ENCODE data around the gene NFRKB. TPM values are rescaled to one million over a fixed set of nuclear protein-coding genes. Genes with fewer than 3 reads are reported as not detected.
"Not testable (repeated sequence)": the region's sequence is repeated elsewhere in the genome, so short reads cannot be mapped to it uniquely, and the experiment has no call there.

Gene NFRKB
- polyA plus RNA-seq, 1 donor (not counting 4 experiments of a cell fraction or from before 2014, with no cell fraction given) = 14.4 TPM

DNA sequence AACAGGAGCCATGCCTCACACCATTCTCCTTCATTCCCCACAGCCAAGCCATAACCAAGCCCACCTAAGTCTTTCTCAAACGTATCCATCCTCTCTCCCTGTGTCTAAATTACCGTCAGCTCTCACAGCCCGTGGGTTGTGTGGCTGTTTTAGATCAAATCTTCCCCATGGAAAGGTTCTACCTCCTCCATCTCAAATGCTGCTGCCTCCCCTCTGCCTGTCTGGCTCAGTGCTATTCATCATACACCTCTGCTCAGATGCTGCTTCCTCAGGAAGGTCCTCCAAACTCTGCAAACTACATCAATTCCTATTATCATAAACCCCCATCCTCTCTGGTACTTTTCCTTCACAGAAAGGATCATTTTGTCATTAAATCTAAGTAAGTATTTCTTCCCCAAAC lies 15.1 kb downstream of the NFRKB start:
- Histone ChIP-seq H3K27me3 (ENCODE audit: control insufficient read depth, extremely low read depth, insufficient read depth, low read length) (no peaks in the 10 kb centered on the region), H3K36me3 (ENCODE audit: control insufficient read depth in 2 of 2, extremely low read depth in 1 of 2, insufficient read depth in 2 of 2, low read length in 2 of 2) (peaks cover 67 to 68% of the 10 kb centered on the region in 2 experiments), H3K9me3 (ENCODE audit: control insufficient read depth, low read depth, low read length) (no peaks in the 10 kb centered on the region), H3K79me2 (ENCODE audit: control insufficient read depth, insufficient read depth, low read length) (no peaks in the 10 kb centered on the region), H3K9ac (ENCODE audit: control insufficient read depth, extremely low read depth, insufficient read depth, low read length) (no peak overlapping the region), H3K4me3 (ENCODE audit: control insufficient read depth in 2 of 3, extremely low read depth in 1 of 3, insufficient read depth in 2 of 3, low read depth in 1 of 3, low read length in 3 of 3) (no peak overlapping the region), H3K4me1 (ENCODE audit: control insufficient read depth, extremely low read depth, insufficient read depth, low read length) (no peaks in the 10 kb centered on the region), H3K27ac (ENCODE audit: control insufficient read depth, insufficient read depth, low read length) (no peak overlapping the region), H4K20me1 (ENCODE audit: control insufficient read depth, extremely low read depth, insufficient read depth, low read length) (no peaks in the 10 kb centered on the region), H2AFZ (ENCODE audit: control insufficient read depth, low read length) (no peak overlapping the region), H3K9me1 (ENCODE audit: control insufficient read depth, extremely low read depth, insufficient read depth, low read length) (no peaks in the 10 kb centered on the region), H3K4me2 (ENCODE audit: control insufficient read depth, extremely low read depth, insufficient read depth, low read depth, low read length) (no peak overlapping the region)
- no peak for TF ChIP-seq EZH2 (IDR thresholded peaks at IDR 0.05; ENCODE audit: low read length)
- TF ChIP-seq CTCF (optimal IDR thresholded peaks at IDR 0.05 in 1 of 3, IDR thresholded peaks at IDR 0.05 in 1 of 3, conservative IDR thresholded peaks at IDR 0.05 in 1 of 3; ENCODE audit: extremely low read depth in 1 of 3, insufficient read depth in 2 of 3, low read length in 3 of 3) = no peak
- no peak for DNase-seq (ENCODE audit: low read depth, low spot score)
- dilution Hi-C loops (cut with MboI; ENCODE audit: extremely low pct_ligation_motif_present, low sequenced_read_pairs) = no loop called here
- FAIRE-seq = no peak

GRCh38 chr11:129871914-129872313 lies 23.5 kb downstream of the NFRKB start:
- Histone ChIP-seq H3K9ac (ENCODE audit: control insufficient read depth, extremely low read depth, insufficient read depth, low read length) (no peak overlapping the region), H3K27ac (ENCODE audit: control insufficient read depth, insufficient read depth, low read length) (no peak overlapping the region), H3K27me3 (ENCODE audit: control insufficient read depth, extremely low read depth, insufficient read depth, low read length) (no peaks in the 10 kb centered on the region), H3K4me1 (ENCODE audit: control insufficient read depth, extremely low read depth, insufficient read depth, low read length) (no peaks in the 10 kb centered on the region), H3K9me1 (ENCODE audit: control insufficient read depth, extremely low read depth, insufficient read depth, low read length) (no peaks in the 10 kb centered on the region), H4K20me1 (ENCODE audit: control insufficient read depth, extremely low read depth, insufficient read depth, low read length) (no peaks in the 10 kb centered on the region), H3K4me2 (ENCODE audit: control insufficient read depth, extremely low read depth, insufficient read depth, low read depth, low read length) (no peak overlapping the region), H3K9me3 (ENCODE audit: control insufficient read depth, low read depth, low read length) (no peaks in the 10 kb centered on the region), H3K79me2 (ENCODE audit: control insufficient read depth, insufficient read depth, low read length) (no peaks in the 10 kb centered on the region), H3K36me3 (ENCODE audit: control insufficient read depth in 2 of 2, extremely low read depth in 1 of 2, insufficient read depth in 2 of 2, low read length in 2 of 2) (peaks cover 55 to 56% of the 10 kb centered on the region in 2 experiments), H3K4me3 (ENCODE audit: control insufficient read depth in 2 of 3, extremely low read depth in 1 of 3, insufficient read depth in 2 of 3, low read depth in 1 of 3, low read length in 3 of 3) (no peak overlapping the region), H2AFZ (ENCODE audit: control insufficient read depth, low read length) (no peak overlapping the region)
- TF ChIP-seq CTCF (optimal IDR thresholded peaks at IDR 0.05 in 1 of 3, IDR thresholded peaks at IDR 0.05 in 1 of 3, conservative IDR thresholded peaks at IDR 0.05 in 1 of 3; ENCODE audit: extremely low read depth in 1 of 3, insufficient read depth in 2 of 3, low read length in 3 of 3) (no peak), EZH2 (IDR thresholded peaks at IDR 0.05; ENCODE audit: low read length) (no peak)
- dilution Hi-C loops (cut with MboI; ENCODE audit: extremely low pct_ligation_motif_present, low sequenced_read_pairs) = no loop called here
- DNase-seq (ENCODE audit: low read depth, low spot score) = no peak
- no peak for FAIRE-seq

GRCh38 chr11:129868626-129869025 lies 26.8 kb downstream of the NFRKB start:
- H2AFZ ChIP-seq (ENCODE audit: control insufficient read depth, low read length); H3K27ac ChIP-seq (ENCODE audit: control insufficient read depth, insufficient read depth, low read length); H3K27me3 ChIP-seq (ENCODE audit: control insufficient read depth, extremely low read depth, insufficient read depth, low read length); H3K4me2 ChIP-seq (ENCODE audit: control insufficient read depth, extremely low read depth, insufficient read depth, low read depth, low read length); H3K9ac ChIP-seq (ENCODE audit: control insufficient read depth, extremely low read depth, insufficient read depth, low read length); H3K79me2 ChIP-seq (ENCODE audit: control insufficient read depth, insufficient read depth, low read length); DNase-seq (ENCODE audit: low read depth, low spot score); H3K9me3 ChIP-seq (ENCODE audit: control insufficient read depth, low read depth, low read length); H3K4me3 ChIP-seq (ENCODE audit: control insufficient read depth in 2 of 3, extremely low read depth in 1 of 3, insufficient read depth in 2 of 3, low read depth in 1 of 3, low read length in 3 of 3); H4K20me1 ChIP-seq (ENCODE audit: control insufficient read depth, extremely low read depth, insufficient read depth, low read length); dilution Hi-C loops (cut with MboI; ENCODE audit: extremely low pct_ligation_motif_present, low sequenced_read_pairs); H3K9me1 ChIP-seq (ENCODE audit: control insufficient read depth, extremely low read depth, insufficient read depth, low read length); H3K4me1 ChIP-seq (ENCODE audit: control insufficient read depth, extremely low read depth, insufficient read depth, low read length); FAIRE-seq: not testable (repeated sequence)
- peaks cover 47 to 51% of the 10 kb centered on the region in 2 experiments for H3K36me3 ChIP-seq (ENCODE audit: control insufficient read depth in 2 of 2, extremely low read depth in 1 of 2, insufficient read depth in 2 of 2, low read length in 2 of 2)
